GM19438 (cell line): Measurements from ENCODE around the gene ATXN2.
"Not testable (repeated sequence)": the region's sequence is repeated elsewhere in the genome, so short reads cannot be mapped to it uniquely, and the experiment has no call there.

ENCODE experiments used
- ATAC-seq: cut with Tn5 transposase; IDR thresholded peaks from one replicate; pipeline ENCODE4 v1.9.1; 2021; ENCODE audit warnings: low read depth; ENCODE audit not compliant: unreplicated experiment

The ATXN2 gene

DNA sequence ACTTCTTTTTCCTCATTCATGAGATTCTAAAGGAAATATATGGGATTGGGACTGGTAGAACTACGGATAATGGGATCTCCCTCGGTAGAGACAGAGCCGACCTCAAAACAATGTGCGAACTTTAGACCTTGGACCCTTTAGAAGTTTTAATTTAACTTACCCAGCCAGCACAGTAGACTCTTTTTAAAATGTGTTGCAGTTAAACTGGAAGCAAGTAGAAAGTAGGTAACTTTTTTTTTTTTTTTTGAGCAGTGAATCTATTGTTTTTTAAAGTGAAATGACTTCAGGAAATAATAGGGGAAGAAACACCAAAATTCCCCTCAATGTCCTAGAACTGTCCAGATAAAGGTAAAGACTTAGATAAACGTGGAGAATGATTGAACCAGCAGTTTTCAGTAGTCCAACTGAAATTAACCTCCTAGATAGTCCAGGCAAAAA lies 1.1 kb upstream of the ATXN2 start:
- no peak for ATAC-seq

GRCh38 chr12:111599453-111600204 lies 514 bp upstream of the ATXN2 start:
- ATAC-seq: peak; percentile 59

DNA sequence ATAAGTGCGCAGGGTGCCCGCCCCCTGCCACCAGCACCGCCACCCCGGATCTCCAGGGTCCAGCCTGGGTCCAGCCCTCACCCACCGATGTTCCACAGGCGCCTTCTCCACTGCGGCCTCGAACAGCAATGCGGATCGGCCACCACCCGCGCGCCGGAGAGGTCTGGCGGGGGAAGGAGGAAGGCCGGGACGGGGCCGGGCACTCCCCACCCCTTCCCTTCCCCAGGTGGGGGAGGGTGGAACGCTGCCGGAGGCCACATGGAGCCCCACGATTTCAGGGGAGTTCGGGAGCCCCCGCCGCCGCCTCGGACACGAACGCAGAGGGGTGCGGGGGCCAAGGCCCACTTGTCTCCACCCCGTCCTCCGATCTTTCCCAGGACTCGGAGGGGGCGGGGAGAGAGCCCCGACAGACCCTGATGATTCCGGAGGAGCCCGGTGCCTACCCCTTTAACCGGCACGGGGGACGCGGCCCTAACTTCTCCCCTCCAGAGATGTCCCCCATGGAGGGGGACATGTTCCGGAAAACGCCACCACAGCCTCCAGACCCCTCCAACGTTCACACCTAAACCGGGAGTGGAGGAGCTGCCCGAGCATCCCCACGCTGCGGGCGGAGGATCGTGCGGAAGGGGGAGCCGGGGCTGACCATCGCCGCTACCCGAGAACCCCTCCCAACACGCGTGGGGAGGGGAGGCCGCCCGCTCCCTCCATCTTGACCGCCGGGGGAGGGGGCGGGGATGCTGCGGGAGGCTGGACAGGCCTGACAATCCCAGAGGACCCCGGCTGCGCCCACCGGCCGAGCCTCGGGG lies 1.1 kb downstream of the ATXN2 start:
- no peak for ATAC-seq

DNA sequence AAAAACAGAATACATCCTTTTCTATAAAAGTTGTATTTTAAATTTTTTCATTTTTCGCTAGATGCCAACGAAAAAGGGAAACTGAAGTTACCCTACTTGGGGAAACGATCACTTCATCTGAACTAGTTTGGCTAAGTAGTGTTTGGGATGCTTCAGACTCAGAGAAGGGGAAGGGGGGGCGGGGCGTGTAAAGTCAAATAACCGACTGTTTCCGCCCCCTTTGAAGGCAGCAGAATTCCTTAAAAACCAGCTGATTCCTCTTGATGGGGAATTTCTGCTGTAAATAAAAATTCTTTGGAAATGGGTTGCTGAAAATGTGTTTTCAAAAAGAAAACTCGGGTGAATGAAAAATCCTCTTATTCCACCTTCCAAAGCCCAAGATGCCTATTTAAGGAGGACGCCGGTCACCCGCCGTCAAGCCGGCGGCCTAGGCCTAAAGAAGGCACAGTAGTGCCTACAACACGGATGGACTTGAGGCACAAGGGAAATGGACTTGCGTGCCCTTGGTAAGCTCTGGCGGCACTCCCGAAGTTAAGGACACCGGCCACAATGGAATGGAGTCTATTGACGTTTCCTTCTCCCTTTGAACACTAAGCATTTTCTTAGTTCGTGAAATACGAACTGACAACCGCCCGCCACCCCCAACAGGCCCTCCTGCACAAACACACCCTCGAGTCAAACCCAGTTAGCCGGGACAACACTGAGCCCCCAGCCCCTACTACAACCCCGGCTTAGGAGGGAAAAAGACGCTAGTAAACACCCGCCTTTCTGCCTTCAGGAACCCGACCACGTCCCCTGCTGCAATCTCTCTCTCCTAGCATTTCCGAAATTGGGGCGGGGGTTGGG lies 1.9 kb downstream of the ATXN2 start:
- ATAC-seq: no peak

- ATAC-seq: not testable (repeated sequence)
Observed at GRCh38 chr12:111595341-111595835, 3.7 kb downstream of the ATXN2 start.

DNA sequence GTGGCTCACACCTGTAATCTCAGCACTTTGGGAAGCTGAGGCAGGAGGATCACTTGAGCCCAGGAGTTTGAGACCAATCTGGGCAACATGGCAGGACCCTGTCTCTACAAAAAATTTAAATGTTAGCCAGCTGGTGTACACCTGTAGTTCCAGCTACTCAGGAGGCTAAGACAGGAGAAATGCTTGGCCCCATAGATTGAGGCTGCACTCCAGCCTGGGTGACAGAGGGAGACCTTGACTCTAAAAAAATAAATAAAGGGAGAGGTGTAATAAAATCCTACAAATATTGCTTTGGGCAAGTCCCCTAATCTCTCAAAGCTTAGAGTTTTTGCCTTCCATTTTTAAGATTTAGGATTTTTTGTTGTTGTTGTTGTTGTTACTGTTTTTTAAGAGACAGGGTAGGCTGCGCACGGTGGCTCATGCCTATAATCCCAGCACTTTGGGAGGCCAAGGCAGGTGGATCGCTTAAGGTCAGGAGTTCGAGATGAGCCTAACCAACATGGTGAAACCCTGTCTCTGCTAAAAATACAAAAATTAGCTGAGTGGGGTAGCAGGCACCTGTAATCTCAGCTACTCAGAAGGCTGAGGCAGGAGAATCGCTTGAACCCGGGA lies 7.6 kb downstream of the ATXN2 start:
- not testable (repeated sequence) for ATAC-seq

GRCh38 chr12:111590552-111590951 lies 8.6 kb downstream of the ATXN2 start:
- no peak for ATAC-seq

DNA sequence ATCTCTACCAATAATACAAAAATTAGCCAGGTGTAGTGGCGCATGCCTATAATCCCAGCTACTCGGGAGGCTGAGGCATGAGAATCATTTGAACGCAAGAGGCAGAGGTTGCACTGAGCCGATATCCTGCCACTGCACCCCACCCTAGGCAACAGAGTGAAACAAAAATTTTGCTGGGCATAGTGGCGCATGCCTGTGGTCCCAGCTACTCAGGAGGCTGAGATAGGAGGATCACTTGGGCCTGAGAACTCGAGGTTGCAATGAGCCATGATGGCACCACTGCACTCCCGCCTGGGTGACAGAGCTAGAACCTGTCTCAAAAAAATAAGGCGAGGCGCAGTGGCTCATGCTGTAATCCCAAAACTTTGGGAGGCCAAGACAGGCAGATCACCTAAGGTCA lies 9.5 kb downstream of the ATXN2 start:
- no peak for ATAC-seq

DNA sequence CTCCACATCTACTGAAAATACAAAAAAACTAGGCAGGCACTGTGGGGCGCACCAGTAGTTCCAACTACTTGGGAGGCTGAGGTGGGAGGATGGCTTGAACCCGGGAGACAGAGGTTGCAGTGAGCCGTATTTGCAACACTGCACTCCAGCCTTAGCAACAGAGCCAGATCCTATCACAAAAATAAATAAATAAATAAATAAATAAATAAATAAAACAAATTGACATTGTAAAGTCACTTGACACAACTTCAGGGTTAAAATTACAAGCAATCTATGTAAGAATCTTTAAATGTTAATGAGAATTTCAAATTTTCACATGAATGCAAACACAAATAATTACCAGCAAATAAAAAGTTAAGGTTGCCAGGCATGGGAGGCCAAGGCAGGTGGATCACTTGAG lies 11.1 kb downstream of the ATXN2 start:
- no peak for ATAC-seq

GRCh38 chr12:111586986-111587385 lies 12.1 kb downstream of the ATXN2 start:
- ATAC-seq: no peak

GRCh38 chr12:111585690-111586089 lies 13.4 kb downstream of the ATXN2 start:
- ATAC-seq: no peak

GRCh38 chr12:111584959-111585358 lies 14.2 kb downstream of the ATXN2 start:
- no peak for ATAC-seq

DNA sequence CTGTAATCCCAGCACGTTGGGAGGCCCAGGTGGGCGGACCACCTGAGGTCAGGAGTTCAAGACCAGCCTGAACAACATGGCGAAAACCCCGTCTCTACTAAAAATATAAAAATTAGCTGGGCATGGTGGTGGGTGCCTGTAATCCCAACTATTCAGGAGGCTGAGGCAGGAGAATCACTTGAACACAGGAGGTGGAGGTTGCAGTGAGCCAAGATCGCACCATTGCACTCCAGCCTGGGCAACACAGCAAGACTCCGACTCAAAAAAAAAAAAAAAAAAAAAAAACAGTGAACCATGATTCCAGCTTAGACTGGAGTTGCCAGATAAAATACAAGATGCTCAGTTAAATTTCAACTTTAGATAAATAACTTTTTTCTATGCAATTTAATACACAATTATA lies 15.6 kb downstream of the ATXN2 start:
- ATAC-seq: not testable (repeated sequence)

- ATAC-seq: no peak
Observed at GRCh38 chr12:111582133-111582747, 16.9 kb downstream of the ATXN2 start.

DNA sequence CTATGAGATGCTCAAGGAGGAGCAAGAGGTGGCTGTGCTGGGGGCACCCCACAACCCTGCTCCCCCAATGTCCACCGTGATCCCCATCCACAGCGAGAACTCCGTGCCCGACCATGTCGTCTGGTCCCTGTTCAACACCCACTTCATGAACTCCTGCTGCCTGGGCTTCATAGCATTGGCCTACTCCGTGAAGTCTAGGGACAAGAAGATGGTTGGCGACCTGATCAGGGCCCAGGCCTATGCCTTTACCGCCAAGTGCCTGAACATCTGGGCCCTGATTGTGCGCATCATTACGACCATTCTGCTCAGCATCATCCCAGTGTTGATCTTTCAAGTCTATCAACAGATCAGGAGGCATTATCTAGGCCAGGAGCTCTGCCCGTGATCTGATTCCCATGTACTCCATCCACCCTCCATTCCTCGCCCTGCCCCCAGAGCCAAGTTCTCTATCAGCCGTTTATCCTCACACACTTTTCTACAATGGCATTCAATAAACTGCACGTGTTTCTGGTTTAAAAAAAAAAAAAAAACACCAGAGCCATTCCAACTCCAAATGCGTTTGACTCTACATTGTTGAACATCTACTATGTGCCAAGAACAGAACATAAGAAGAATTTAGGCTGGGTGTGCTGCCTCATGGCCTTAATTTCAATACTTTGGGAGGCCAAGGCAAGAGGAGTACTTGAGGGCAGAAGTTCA lies 17.5 kb downstream of the ATXN2 start:
- no peak for ATAC-seq

DNA sequence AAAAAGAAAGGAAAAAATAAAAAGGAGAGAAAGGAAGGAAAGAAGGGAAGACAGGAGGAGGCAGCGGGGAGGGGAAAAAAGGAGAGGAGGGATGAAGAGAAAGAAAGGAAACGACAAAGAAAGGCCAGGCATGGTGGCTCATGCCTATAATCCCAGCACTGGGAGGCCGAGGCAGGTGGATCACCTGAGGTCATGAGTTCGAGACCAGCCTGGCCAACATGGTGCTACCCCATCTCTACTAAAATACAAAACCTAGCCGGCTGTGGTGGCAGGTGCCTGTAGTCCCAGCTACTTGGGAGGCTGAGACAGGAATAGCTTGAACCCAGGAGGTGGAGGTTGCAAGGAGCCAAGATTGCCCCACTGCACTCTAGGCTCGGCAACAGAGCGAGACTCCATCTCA lies 18.4 kb downstream of the ATXN2 start:
- no peak for ATAC-seq

DNA sequence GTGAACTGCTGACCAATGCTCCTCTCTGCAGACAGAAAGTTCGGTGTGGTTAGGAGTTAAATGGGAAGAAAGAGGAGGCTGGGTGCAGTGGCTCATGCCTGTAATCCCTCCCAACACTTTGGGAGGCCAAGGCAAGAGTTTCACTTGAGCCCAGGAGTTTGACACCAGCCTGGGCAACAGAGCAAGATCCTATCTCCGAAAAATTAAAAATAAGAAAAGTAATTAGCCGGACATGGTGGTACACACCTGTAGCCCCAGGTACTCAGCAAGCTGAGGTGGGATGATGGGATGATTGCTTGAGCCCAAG lies 19.0 kb downstream of the ATXN2 start:
- no peak for ATAC-seq

DNA sequence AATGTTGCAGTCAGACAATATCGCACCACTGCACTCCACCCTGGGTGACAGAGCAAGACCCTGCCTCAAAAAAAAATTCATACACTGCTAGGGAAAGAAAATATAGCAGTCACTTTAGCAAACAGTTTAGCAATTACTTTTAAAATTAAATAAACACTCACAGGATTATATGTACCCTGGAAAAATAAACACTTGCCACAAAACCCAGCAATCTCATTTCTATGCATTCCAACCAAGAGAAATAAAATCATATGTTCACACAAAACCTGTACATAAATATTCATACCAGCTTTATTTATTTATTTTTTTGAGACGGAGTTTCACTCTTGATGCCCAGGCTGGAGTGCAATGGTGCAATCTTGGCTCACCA lies 20.2 kb downstream of the ATXN2 start:
- ATAC-seq: no peak

DNA sequence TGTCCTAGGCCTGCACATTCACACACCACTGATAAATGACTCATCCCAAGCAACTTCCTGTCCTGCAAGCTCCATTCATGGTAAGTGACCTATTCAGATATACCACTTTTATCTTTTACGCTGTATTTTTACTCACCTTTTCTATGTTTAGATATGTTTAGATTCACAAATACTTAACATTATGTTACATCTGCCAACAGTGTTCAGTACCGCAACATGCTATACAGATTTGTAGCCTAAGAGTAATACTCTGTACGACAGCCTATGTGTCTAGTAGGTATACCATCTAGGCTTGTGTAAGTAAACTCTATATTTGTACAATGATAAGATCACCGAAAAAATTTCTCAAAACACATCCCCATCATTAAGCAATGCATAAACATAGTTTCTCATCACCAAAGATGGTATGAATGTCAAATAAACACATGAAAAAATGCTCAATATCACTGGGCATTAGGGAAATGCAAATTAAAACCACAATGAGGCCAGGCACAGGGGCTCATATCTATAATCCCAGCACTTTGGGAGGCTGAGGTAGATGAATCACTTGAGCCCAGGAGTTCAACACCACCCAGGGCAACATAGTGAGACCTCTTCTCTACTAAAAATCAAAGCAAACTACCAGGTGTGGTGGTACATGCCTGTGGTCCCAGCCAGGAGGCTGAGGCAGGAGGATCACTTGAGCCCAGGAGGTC lies 20.7 kb downstream of the ATXN2 start:
- no peak for ATAC-seq
